Measurements from ENCODE around the gene VPS37B. TPM values are rescaled to one million over a fixed set of nuclear protein-coding genes. Genes with fewer than 3 reads are reported as not detected.

VPS37B gene
- total and polyA plus RNA-seq, 2 donors (not counting 3 experiments of a cell fraction or from before 2014, with no cell fraction given): 39.5 to 45.9 TPM

DNA sequence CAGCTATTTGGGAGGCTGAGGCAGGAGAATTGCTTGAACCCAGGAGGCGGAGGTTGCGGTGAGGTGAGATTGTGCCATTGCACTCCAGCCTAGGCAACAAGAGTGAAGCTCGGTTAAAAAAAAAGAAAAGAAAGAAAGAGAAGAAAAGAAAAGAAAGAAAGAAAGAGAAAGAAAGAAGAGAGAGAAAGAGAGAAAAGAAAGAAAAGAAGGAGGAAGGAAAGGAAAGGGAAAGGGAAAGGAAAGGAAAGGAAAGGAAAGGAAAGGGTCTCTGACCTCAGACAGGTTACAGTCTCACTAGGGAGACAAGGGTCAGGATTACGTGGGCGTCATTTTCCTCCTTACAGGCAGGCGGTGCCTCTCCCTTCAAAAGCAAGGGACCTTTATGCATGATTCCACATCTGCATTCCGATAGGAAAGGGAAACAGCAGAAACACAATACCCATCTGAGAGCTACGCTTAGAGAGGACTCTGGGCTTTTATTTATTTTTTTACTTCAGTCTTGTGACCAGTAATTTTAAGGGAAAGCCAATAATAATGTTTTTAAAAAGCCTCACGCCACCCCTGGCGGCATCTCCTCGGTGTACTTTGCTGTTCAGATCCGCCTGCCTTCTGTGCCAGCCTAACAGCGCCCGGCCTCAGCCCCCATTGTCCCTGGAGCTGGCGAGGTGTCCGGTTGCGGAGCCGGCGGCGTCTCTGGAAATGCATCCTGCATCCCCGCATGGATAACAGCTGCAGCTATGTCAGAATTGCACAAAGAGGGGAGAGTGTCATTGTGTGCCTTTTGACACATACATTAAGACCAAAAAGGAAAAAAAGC, 61.6 kb downstream of the VPS37B start:
- Histone ChIP-seq H3K4me1 (ENCODE audit: control insufficient read depth, extremely low read depth, insufficient read depth, low read length) (peaks cover 17% of the 10 kb centered on the region), H3K9me3 (replicated peaks; ENCODE audit: control insufficient read depth, insufficient read depth, low read length) (no peaks in the 10 kb centered on the region), H3K4me2 (ENCODE audit: insufficient read depth, low read length) (peak overlapping the region; percentile 73), H3K4me3 (replicated peaks in 1 of 3; ENCODE audit: insufficient read depth in 1 of 3, low read depth in 1 of 3, low read length in 3 of 3) (peak overlapping the region; percentile 1 to 91 (median 53)), H4K20me1 (replicated peaks; ENCODE audit: control insufficient read depth, extremely low read depth, insufficient read depth, low read length) (no peaks in the 10 kb centered on the region), H3K9me1 (replicated peaks; ENCODE audit: control insufficient read depth, extremely low read depth, insufficient read depth, low read length) (no peaks in the 10 kb centered on the region), H3K27ac (ENCODE audit: insufficient read depth, low read depth, low read length) (peak overlapping the region; percentile 19), H3K36me3 (ENCODE audit: control insufficient read depth in 2 of 2, extremely low read depth in 1 of 2, insufficient read depth in 2 of 2, low read length in 2 of 2) (peaks cover 2 to 4% of the 10 kb centered on the region in 2 experiments), H3K27me3 (ENCODE audit: control insufficient read depth in 2 of 2, insufficient read depth in 2 of 2, low read length in 2 of 2) (no peaks in the 10 kb centered on the region), H3K79me2 (ENCODE audit: control insufficient read depth, insufficient read depth, low read length) (peaks cover 34% of the 10 kb centered on the region), H3K9ac (replicated peaks; ENCODE audit: extremely low read depth, insufficient read depth, low read length) (peak overlapping the region; percentile 25), H2AFZ (ENCODE audit: low read depth, low read length) (peak overlapping the region; percentile 87)
- intact Hi-C loops (cut with micrococcal nuclease) (loop anchor here (1.0 to 5.0 kb wide), 2 partner anchors 37 to 59 kb away; no protein-coding TSS in a partner anchor), dilution Hi-C loops (cut with MboI; ENCODE audit: extremely low pct_ligation_motif_present, low sequenced_read_pairs) (no loop called here)
- DNase-seq (ENCODE audit: low read depth, low spot score): peak; percentile 83
- CTCF ChIA-PET: interaction anchor here (0.6 to 3.6 kb wide), 9 partner anchors 8 to 118 kb away, joined by 3 to 36 read pairs (median 3); no protein-coding TSS in a partner anchor
- no TSS peak for BruUV-seq (replicated peaks)
- peak; percentile 94 for FAIRE-seq
- TF ChIP-seq POLR2AphosphoS5 (IDR thresholded peaks at IDR 0.05; ENCODE audit: insufficient read depth, low read depth, low read length): no peak
- no peak for TF ChIP-seq EZH2 (IDR thresholded peaks at IDR 0.05; ENCODE audit: borderline replicate concordance, low read depth, low read length, severe bottlenecking)
- no peak for TF ChIP-seq POLR2A (IDR thresholded peaks at IDR 0.05; ENCODE audit: low read depth, low read length)
- TF ChIP-seq, protein P1, sequence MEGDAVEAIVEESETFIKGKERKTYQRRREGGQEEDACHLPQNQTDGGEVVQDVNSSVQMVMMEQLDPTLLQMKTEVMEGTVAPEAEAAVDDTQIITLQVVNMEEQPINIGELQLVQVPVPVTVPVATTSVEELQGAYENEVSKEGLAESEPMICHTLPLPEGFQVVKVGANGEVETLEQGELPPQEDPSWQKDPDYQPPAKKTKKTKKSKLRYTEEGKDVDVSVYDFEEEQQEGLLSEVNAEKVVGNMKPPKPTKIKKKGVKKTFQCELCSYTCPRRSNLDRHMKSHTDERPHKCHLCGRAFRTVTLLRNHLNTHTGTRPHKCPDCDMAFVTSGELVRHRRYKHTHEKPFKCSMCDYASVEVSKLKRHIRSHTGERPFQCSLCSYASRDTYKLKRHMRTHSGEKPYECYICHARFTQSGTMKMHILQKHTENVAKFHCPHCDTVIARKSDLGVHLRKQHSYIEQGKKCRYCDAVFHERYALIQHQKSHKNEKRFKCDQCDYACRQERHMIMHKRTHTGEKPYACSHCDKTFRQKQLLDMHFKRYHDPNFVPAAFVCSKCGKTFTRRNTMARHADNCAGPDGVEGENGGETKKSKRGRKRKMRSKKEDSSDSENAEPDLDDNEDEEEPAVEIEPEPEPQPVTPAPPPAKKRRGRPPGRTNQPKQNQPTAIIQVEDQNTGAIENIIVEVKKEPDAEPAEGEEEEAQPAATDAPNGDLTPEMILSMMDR (IDR thresholded peaks at IDR 0.05; ENCODE audit: extremely low read depth in 1 of 2, insufficient read depth in 1 of 2, low read depth in 1 of 2, low read length in 2 of 2): no peak
- no peak for TF ChIP-seq GATA2 (IDR thresholded peaks at IDR 0.05; ENCODE audit: insufficient read depth, insufficient read length, low read depth, low read length)
- TF ChIP-seq FOS (IDR thresholded peaks at IDR 0.05; ENCODE audit: borderline replicate concordance, insufficient read depth, low read length): no peak
- TF ChIP-seq MYC (IDR thresholded peaks at IDR 0.05; ENCODE audit: low read depth, low read length): no peak
- POLR2A ChIA-PET: interaction anchor here (0.9 kb wide), 1 partner anchor 18 kb away, joined by 3 read pairs; no protein-coding TSS in a partner anchor
